Measurements from ENCODE around the gene SETD5. TPM values are rescaled to one million over a fixed set of nuclear protein-coding genes. Genes with fewer than 3 reads are reported as not detected.

The SETD5 gene
- total RNA-seq, 3 donors from 2014 or later = 63.0 to 135 (median 118) TPM

DNA sequence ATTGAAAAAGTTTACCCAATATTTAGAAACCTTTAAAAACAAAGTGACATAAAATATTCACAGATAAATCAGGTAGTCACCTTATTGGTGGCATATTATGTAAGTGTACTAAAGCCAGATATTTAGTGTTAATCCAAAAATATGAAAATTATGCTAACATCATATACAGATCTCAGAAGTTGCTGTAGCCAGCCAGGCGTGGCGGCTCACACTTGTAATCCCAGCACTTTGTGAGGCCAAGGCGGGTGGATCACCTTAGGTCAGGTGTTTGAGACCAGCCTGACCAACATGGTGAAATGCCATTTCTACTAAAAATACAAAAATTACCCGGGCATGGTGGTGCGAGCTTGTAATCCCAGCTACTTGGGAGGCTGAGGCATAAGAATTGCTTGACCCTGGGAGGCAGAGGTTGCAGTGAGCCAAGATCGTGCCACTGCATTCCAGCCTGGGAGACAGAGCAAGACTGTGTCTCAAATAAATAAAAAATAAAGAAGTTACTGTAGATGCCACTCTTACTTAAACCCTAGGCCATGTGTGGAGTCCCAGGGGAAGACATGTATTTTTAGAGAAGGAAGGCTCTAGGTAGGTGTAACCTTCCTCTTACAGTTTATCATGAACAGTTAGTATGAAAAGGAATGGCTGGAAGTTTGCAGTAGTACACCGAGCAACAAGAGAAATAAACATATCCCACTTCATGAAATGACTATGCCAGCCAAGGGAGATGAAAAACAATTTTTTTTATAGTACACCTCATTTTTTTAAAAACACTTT is 9.6 kb downstream of the SETD5 start:
- H3K4me1 ChIP-seq = peaks cover 0 to 14% of the 10 kb centered on the region in 2 donors

GRCh38 chr3:9408061-9408460 is 10.6 kb downstream of the SETD5 start:
- TF ChIP-seq POLR2AphosphoS5 (IDR thresholded peaks at IDR 0.05) (no peak), POLR2A (IDR thresholded peaks at IDR 0.05) (no peak)
- TF ChIP-seq, protein P1, sequence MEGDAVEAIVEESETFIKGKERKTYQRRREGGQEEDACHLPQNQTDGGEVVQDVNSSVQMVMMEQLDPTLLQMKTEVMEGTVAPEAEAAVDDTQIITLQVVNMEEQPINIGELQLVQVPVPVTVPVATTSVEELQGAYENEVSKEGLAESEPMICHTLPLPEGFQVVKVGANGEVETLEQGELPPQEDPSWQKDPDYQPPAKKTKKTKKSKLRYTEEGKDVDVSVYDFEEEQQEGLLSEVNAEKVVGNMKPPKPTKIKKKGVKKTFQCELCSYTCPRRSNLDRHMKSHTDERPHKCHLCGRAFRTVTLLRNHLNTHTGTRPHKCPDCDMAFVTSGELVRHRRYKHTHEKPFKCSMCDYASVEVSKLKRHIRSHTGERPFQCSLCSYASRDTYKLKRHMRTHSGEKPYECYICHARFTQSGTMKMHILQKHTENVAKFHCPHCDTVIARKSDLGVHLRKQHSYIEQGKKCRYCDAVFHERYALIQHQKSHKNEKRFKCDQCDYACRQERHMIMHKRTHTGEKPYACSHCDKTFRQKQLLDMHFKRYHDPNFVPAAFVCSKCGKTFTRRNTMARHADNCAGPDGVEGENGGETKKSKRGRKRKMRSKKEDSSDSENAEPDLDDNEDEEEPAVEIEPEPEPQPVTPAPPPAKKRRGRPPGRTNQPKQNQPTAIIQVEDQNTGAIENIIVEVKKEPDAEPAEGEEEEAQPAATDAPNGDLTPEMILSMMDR (IDR thresholded peaks at IDR 0.05) = no peak
- peaks cover 0 to 8% of the 10 kb centered on the region in 2 donors for H3K4me1 ChIP-seq
- no peaks in the 10 kb centered on the region for H3K9me3 ChIP-seq
- no peaks in the 10 kb centered on the region for H3K36me3 ChIP-seq
- no peak for DNase-seq (ENCODE audit: low spot score in 2 of 2)
- no peaks in the 10 kb centered on the region for H3K27me3 ChIP-seq
- intact Hi-C loops (cut with DNase I; ENCODE audit: low total_unique reads) = no loop called here
- no peak overlapping the region for H3K4me3 ChIP-seq
- no peak overlapping the region for H3K27ac ChIP-seq

More for the DNA sequence above, 9.6 kb downstream of the SETD5 start:
- Histone ChIP-seq H3K9me3 (no peaks in the 10 kb centered on the region), H3K4me3 (no peak overlapping the region), H3K36me3 (no peaks in the 10 kb centered on the region), H3K27ac (no peak overlapping the region), H3K27me3 (no peaks in the 10 kb centered on the region)
- TF ChIP-seq, protein P1 (IDR thresholded peaks at IDR 0.05) = no peak
- no peak for TF ChIP-seq POLR2AphosphoS5 (IDR thresholded peaks at IDR 0.05)
- TF ChIP-seq POLR2A (IDR thresholded peaks at IDR 0.05) = no peak
- intact Hi-C loops (cut with DNase I; ENCODE audit: low total_unique reads) = no loop called here
- no peak for DNase-seq (ENCODE audit: low spot score in 2 of 2)

DNA sequence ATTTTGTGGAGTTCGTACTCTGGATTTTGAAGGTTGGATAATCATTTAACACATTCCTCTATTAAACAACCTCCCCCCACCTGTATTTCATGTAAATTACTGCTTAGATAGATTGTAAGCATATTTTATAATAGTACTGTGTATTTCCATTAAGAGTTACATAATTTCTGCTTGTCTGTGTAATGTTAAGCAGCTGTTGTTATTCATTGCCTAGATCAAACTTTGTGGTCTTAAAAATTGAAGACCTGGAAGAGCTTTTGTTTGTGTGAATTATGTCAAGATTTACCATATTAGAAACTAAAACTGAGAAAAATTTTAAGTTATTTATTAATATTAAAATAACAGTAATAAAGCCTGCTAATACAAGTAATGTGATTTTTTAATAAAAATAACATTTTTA is 11.1 kb downstream of the SETD5 start:
- peaks cover 0 to 5% of the 10 kb centered on the region in 2 donors for H3K4me1 ChIP-seq
- DNase-seq (ENCODE audit: low spot score in 2 of 2) = no peak
- no peak overlapping the region for H3K27ac ChIP-seq

GRCh38 chr3:9409981-9410854 is 12.8 kb downstream of the SETD5 start:
- peak overlapping the region; percentile 8 to 10 for H3K27ac ChIP-seq
- intact Hi-C loops (cut with DNase I; ENCODE audit: low total_unique reads) = no loop called here

More for the DNA sequence above, 11.1 kb downstream of the SETD5 start:
- intact Hi-C loops (cut with DNase I; ENCODE audit: low total_unique reads) = no loop called here
- no peaks in the 10 kb centered on the region for H3K27me3 ChIP-seq
- H3K36me3 ChIP-seq = no peaks in the 10 kb centered on the region
- no peak for TF ChIP-seq POLR2AphosphoS5 (IDR thresholded peaks at IDR 0.05)
- TF ChIP-seq, protein P1 (IDR thresholded peaks at IDR 0.05) = no peak
- no peak for TF ChIP-seq POLR2A (IDR thresholded peaks at IDR 0.05)
- no peaks in the 10 kb centered on the region for H3K9me3 ChIP-seq
- H3K4me3 ChIP-seq = no peak overlapping the region

More at GRCh38 chr3:9409981-9410854, 12.8 kb downstream of the SETD5 start:
- H3K4me3 ChIP-seq = no peak overlapping the region
- H3K36me3 ChIP-seq = no peaks in the 10 kb centered on the region
- peaks cover 0 to 5% of the 10 kb centered on the region in 2 donors for H3K4me1 ChIP-seq
- H3K27me3 ChIP-seq = no peaks in the 10 kb centered on the region
- DNase-seq (ENCODE audit: low spot score in 2 of 2) = no peak
- TF ChIP-seq POLR2A (IDR thresholded peaks at IDR 0.05) = no peak
- TF ChIP-seq POLR2AphosphoS5 (IDR thresholded peaks at IDR 0.05) = no peak
- TF ChIP-seq, protein P1 (IDR thresholded peaks at IDR 0.05) = no peak
- H3K9me3 ChIP-seq = no peaks in the 10 kb centered on the region

All from breast epithelium (tissue), 4 donors.